ENCODE results near the gene TFF1.

The TFF1 gene

GRCh38 chr21:42407476-42407875 lies 41.1 kb upstream of the TFF1 start:
- H4K20me1 ChIP-seq (ENCODE audit: insufficient read depth, low read length): peaks cover 16% of the 10 kb centered on the region; the same call in 1 of the 2 replicates
- H3K36me3 ChIP-seq (ENCODE audit: insufficient read depth, low read length): peaks cover 58% of the 10 kb centered on the region
- H3K27ac ChIP-seq (ENCODE audit: low read length): peak overlapping the region; percentile 91
- ATAC-seq (ENCODE audit: insufficient read depth, low read depth) (no peak), DNase-seq (no peak)
- no peak overlapping the region for H2AFZ ChIP-seq (ENCODE audit: low read depth, low read length)
- H3K79me2 ChIP-seq (ENCODE audit: insufficient read depth, low read length): peaks cover 95% of the 10 kb centered on the region
- no peak for TF ChIP-seq CTCF (IDR thresholded peaks at IDR 0.05; ENCODE audit: borderline replicate concordance, extremely low read depth, low read length, poor library complexity, severe bottlenecking)
- no peak for TF ChIP-seq EZH2 (IDR thresholded peaks at IDR 0.05; ENCODE audit: borderline replicate concordance, low read depth, low read length, severe bottlenecking)
- H3K4me1 ChIP-seq (ENCODE audit: insufficient read depth, low read length): peaks cover 62% of the 10 kb centered on the region
- no peaks in the 10 kb centered on the region for H3K9me3 ChIP-seq (ENCODE audit: insufficient read depth, low read length, severe bottlenecking)
- peak overlapping the region; percentile 89 for H3K9ac ChIP-seq (ENCODE audit: low read depth, low read length)
- H3K4me3 ChIP-seq (ENCODE audit: low read depth in 1 of 2, low read length in 2 of 2): peak overlapping the region in 1 of 2 experiments; percentile 67; a peak in 2 of 4 replicates
- peak overlapping the region; percentile 79 for H3K4me2 ChIP-seq (ENCODE audit: insufficient read depth, low read length)
- H3K27me3 ChIP-seq (ENCODE audit: insufficient read depth, low read length, poor library complexity): no peaks in the 10 kb centered on the region

GRCh38 chr21:42406866-42407265 lies 40.5 kb upstream of the TFF1 start:
- peaks cover 66% of the 10 kb centered on the region for H3K4me1 ChIP-seq (ENCODE audit: insufficient read depth, low read length)
- peak overlapping the region; percentile 79 for H3K4me2 ChIP-seq (ENCODE audit: insufficient read depth, low read length)
- no peak for DNase-seq

GRCh38 chr21:42406201-42406621 lies 39.9 kb upstream of the TFF1 start:
- DNase-seq (peak; percentile 88), ATAC-seq (ENCODE audit: insufficient read depth, low read depth) (peak; percentile 75)
- H3K79me2 ChIP-seq (ENCODE audit: insufficient read depth, low read length): peaks cover 91% of the 10 kb centered on the region
- peaks cover 7% of the 10 kb centered on the region; the same call in 1 of the 2 replicates for H4K20me1 ChIP-seq (ENCODE audit: insufficient read depth, low read length)
- TF ChIP-seq CTCF (IDR thresholded peaks at IDR 0.05; ENCODE audit: borderline replicate concordance, extremely low read depth, low read length, poor library complexity, severe bottlenecking) (no peak), EZH2 (IDR thresholded peaks at IDR 0.05; ENCODE audit: borderline replicate concordance, low read depth, low read length, severe bottlenecking) (no peak)
- peaks cover 64% of the 10 kb centered on the region for H3K4me1 ChIP-seq (ENCODE audit: insufficient read depth, low read length)
- H3K4me3 ChIP-seq (ENCODE audit: low read depth in 1 of 2, low read length in 2 of 2): peak overlapping the region; percentile 39 to 67; a peak in 3 of 4 replicates
- H3K27ac ChIP-seq (ENCODE audit: low read length): peak overlapping the region; percentile 91
- no peaks in the 10 kb centered on the region for H3K27me3 ChIP-seq (ENCODE audit: insufficient read depth, low read length, poor library complexity)
- peak overlapping the region; percentile 79 for H3K4me2 ChIP-seq (ENCODE audit: insufficient read depth, low read length)
- H3K9me3 ChIP-seq (ENCODE audit: insufficient read depth, low read length, severe bottlenecking): peaks cover 8% of the 10 kb centered on the region
- peak overlapping the region; percentile 89 for H3K9ac ChIP-seq (ENCODE audit: low read depth, low read length)
- peaks cover 45% of the 10 kb centered on the region for H3K36me3 ChIP-seq (ENCODE audit: insufficient read depth, low read length)
- H2AFZ ChIP-seq (ENCODE audit: low read depth, low read length): peak overlapping the region; percentile 54

More at GRCh38 chr21:42406866-42407265, 40.5 kb upstream of the TFF1 start:
- TF ChIP-seq EZH2 (IDR thresholded peaks at IDR 0.05; ENCODE audit: borderline replicate concordance, low read depth, low read length, severe bottlenecking) (no peak), CTCF (IDR thresholded peaks at IDR 0.05; ENCODE audit: borderline replicate concordance, extremely low read depth, low read length, poor library complexity, severe bottlenecking) (no peak)
- peak overlapping the region; percentile 91 for H3K27ac ChIP-seq (ENCODE audit: low read length)
- peak overlapping the region; percentile 39 to 67; a peak in 3 of 4 replicates for H3K4me3 ChIP-seq (ENCODE audit: low read depth in 1 of 2, low read length in 2 of 2)
- H3K9me3 ChIP-seq (ENCODE audit: insufficient read depth, low read length, severe bottlenecking): peaks cover 4% of the 10 kb centered on the region
- H3K9ac ChIP-seq (ENCODE audit: low read depth, low read length): peak overlapping the region; percentile 89
- peaks cover 94% of the 10 kb centered on the region for H3K79me2 ChIP-seq (ENCODE audit: insufficient read depth, low read length)
- H3K36me3 ChIP-seq (ENCODE audit: insufficient read depth, low read length): peaks cover 52% of the 10 kb centered on the region
- no peak for ATAC-seq (ENCODE audit: insufficient read depth, low read depth)
- peaks cover 14% of the 10 kb centered on the region; the same call in 1 of the 2 replicates for H4K20me1 ChIP-seq (ENCODE audit: insufficient read depth, low read length)
- peak overlapping the region; percentile 54; the same call in 1 of the 2 replicates for H2AFZ ChIP-seq (ENCODE audit: low read depth, low read length)
- H3K27me3 ChIP-seq (ENCODE audit: insufficient read depth, low read length, poor library complexity): no peaks in the 10 kb centered on the region
